DOHH2 (cell line): ENCODE results near the gene TRPM2.
"Not testable (repeated sequence)": the region's sequence is repeated elsewhere in the genome, so short reads cannot be mapped to it uniquely, and the experiment has no call there.

Experiments used
- CTCF ChIP-seq: fragments of 200-600 bp; sonication (generic); IDR thresholded peaks from one replicate; pipeline ENCODE4 v1.5.1; 2014; ENCODE audit warnings: antibody characterized with exemption, mild to moderate bottlenecking, low read depth, low read length; ENCODE audit not compliant: poor library complexity, severe bottlenecking
- EZH2phosphoT487 ChIP-seq: fragments of 200-600 bp; sonication (generic); IDR thresholded peaks from 2 replicates; pipeline ENCODE4 v1.6.1; 2017; ENCODE audit warnings: borderline replicate concordance, mild to moderate bottlenecking, antibody characterized with exemption, low read length, moderate library complexity, mixed read lengths

- TF ChIP-seq CTCF, EZH2phosphoT487: not testable (repeated sequence)
Observed at GRCh38 chr21:44361903-44362302, 8.5 kb downstream of the TRPM2 start.
